DOHH2 (cell line): ENCODE data around the gene RAD51B.

Source experiments
- H3F3A ChIP-seq: fragments of 200-600 bp; sonication (generic), shearing (Covaris generic); 2 replicates; pipeline ENCODE4 v1.6.0; 2016; ENCODE audit warnings: antibody characterized with exemption, mild to moderate bottlenecking; ENCODE audit not compliant: control insufficient read depth, insufficient read depth
- H3K27ac ChIP-seq: fragments of 200-600 bp; sonication (generic); 2 replicates; pipeline ENCODE4 v1.5.1; 2014; ENCODE audit warnings: low read depth, mild to moderate bottlenecking, low read length, moderate library complexity
- H3K27me3 ChIP-seq: fragments of 200-600 bp; sonication (generic); 2 replicates; pipeline ENCODE4 v1.6.1; 2014; ENCODE audit warnings: mild to moderate bottlenecking, low read length, mixed read lengths; ENCODE audit not compliant: control insufficient read depth
- H3K36me3 ChIP-seq: fragments of 200-600 bp; sonication (generic); 2 replicates; pipeline ENCODE4 v1.6.1; 2014; ENCODE audit warnings: mild to moderate bottlenecking, low read length, moderate library complexity, mixed read lengths; ENCODE audit not compliant: control insufficient read depth
- H3K4me1 ChIP-seq: fragments of 200-600 bp; sonication (generic); 2 replicates; pipeline ENCODE4 v1.6.1; 2014; ENCODE audit warnings: mild to moderate bottlenecking, low read length, mixed read lengths; ENCODE audit not compliant: control insufficient read depth
- H3K4me2 ChIP-seq: fragments of 200-600 bp; sonication (generic); 2 replicates; pipeline ENCODE4 v1.6.0; 2014; ENCODE audit warnings: mild to moderate bottlenecking, low read length, moderate library complexity
- H3K4me3 ChIP-seq: fragments of 200-600 bp; sonication (generic); 2 replicates; pipeline ENCODE4 v1.5.1; 2014; ENCODE audit warnings: mild to moderate bottlenecking, low read length, mixed read lengths
- H3K79me2 ChIP-seq: fragments of 200-600 bp; sonication (generic); 2 replicates; pipeline ENCODE4 v1.6.1; 2014; ENCODE audit warnings: mild to moderate bottlenecking, low read length, mixed read lengths; ENCODE audit not compliant: control insufficient read depth
- H3K9me2 ChIP-seq: fragments of 200-600 bp; sonication (generic); replicated peaks from 2 replicates; pipeline ENCODE4 v1.6.1; 2014; ENCODE audit warnings: mild to moderate bottlenecking, low read length, mixed read lengths; ENCODE audit not compliant: control insufficient read depth
- H3K9me3 ChIP-seq: fragments of 200-600 bp; sonication (generic); 2 replicates; pipeline ENCODE4 v1.6.1; 2014; ENCODE audit warnings: antibody characterized with exemption, low read length, mixed read lengths; ENCODE audit not compliant: control insufficient read depth, insufficient read depth
- H4K20me1 ChIP-seq: fragments of 200-600 bp; sonication (generic); 2 replicates; pipeline ENCODE4 v1.6.0; 2014; ENCODE audit warnings: low read depth, mild to moderate bottlenecking, antibody characterized with exemption, low read length, moderate library complexity; ENCODE audit not compliant: control insufficient read depth, insufficient read depth
- EZH2phosphoT487 ChIP-seq: fragments of 200-600 bp; sonication (generic); IDR thresholded peaks from 2 replicates; pipeline ENCODE4 v1.6.1; 2017; ENCODE audit warnings: borderline replicate concordance, mild to moderate bottlenecking, antibody characterized with exemption, low read length, moderate library complexity, mixed read lengths
- TF ChIP-seq, protein P1 (sequence below): fragments of 200-600 bp; sonication (generic); IDR thresholded peaks from one replicate; pipeline ENCODE4 v1.5.1; 2014; ENCODE audit warnings: antibody characterized with exemption, mild to moderate bottlenecking, low read depth, low read length; ENCODE audit not compliant: poor library complexity, severe bottlenecking

The RAD51B gene

DNA sequence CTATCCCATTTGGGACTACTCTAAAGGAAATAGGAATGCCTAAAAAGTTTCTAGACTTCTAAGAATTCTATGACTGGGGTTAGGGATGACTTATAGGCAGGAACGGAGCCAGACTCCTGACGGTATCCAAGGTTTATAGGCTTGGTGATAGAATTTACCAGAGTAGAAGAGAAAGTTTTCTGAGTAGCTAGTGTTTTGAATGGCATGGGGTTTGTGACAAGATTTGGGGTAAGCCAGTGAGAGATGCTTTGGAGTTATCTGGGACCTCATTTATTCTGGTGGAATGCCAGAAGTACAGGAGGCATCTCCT lies 444.6 kb downstream of the RAD51B start:
- TF ChIP-seq, protein P1, sequence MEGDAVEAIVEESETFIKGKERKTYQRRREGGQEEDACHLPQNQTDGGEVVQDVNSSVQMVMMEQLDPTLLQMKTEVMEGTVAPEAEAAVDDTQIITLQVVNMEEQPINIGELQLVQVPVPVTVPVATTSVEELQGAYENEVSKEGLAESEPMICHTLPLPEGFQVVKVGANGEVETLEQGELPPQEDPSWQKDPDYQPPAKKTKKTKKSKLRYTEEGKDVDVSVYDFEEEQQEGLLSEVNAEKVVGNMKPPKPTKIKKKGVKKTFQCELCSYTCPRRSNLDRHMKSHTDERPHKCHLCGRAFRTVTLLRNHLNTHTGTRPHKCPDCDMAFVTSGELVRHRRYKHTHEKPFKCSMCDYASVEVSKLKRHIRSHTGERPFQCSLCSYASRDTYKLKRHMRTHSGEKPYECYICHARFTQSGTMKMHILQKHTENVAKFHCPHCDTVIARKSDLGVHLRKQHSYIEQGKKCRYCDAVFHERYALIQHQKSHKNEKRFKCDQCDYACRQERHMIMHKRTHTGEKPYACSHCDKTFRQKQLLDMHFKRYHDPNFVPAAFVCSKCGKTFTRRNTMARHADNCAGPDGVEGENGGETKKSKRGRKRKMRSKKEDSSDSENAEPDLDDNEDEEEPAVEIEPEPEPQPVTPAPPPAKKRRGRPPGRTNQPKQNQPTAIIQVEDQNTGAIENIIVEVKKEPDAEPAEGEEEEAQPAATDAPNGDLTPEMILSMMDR = no peak
- TF ChIP-seq EZH2phosphoT487 = no peak
- Histone ChIP-seq H3F3A (peaks cover 31% of the 10 kb centered on the region), H3K27ac (no peak overlapping the region), H3K4me2 (no peak overlapping the region), H3K79me2 (peaks cover 2% of the 10 kb centered on the region; the same call in 1 of the 2 replicates), H3K27me3 (no peaks in the 10 kb centered on the region), H3K36me3 (peaks cover 3% of the 10 kb centered on the region; the same call in 1 of the 2 replicates), H4K20me1 (no peaks in the 10 kb centered on the region), H3K4me3 (no peak overlapping the region), H3K4me1 (peaks cover 98% of the 10 kb centered on the region), H3K9me3 (no peaks in the 10 kb centered on the region), H3K9me2 (no peaks in the 10 kb centered on the region)

DNA sequence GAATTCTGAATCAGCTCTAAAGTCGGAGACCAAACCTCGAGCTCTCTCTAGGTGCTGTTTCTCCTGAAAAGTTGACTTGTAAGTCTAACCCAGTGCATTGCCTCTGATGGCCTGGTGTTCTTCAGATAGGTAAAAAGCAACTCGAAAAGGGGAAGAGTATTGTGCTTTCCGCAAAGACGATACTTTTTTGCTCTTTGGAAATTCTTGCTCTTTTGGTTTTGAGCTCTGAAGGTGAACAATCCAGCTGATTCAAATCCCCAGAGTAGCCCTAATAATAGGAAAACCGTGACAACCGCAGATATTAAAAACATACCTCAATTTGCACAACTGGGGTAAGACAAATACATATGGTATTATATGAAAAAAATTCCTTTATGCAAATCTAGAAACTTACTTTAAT lies 447.4 kb downstream of the RAD51B start:
- Histone ChIP-seq H3K79me2 (peaks cover 7% of the 10 kb centered on the region; the same call in 1 of the 2 replicates), H3K27me3 (no peaks in the 10 kb centered on the region), H3F3A (peaks cover 33% of the 10 kb centered on the region), H3K4me3 (peak overlapping the region; percentile 60), H3K4me1 (peaks cover 98% of the 10 kb centered on the region), H3K27ac (peak overlapping the region; percentile 98), H4K20me1 (no peaks in the 10 kb centered on the region), H3K36me3 (peaks cover 3% of the 10 kb centered on the region; the same call in 1 of the 2 replicates), H3K4me2 (peak overlapping the region; percentile 77), H3K9me3 (no peaks in the 10 kb centered on the region), H3K9me2 (no peaks in the 10 kb centered on the region)
- no peak for TF ChIP-seq EZH2phosphoT487
- TF ChIP-seq, protein P1 = no peak

DNA sequence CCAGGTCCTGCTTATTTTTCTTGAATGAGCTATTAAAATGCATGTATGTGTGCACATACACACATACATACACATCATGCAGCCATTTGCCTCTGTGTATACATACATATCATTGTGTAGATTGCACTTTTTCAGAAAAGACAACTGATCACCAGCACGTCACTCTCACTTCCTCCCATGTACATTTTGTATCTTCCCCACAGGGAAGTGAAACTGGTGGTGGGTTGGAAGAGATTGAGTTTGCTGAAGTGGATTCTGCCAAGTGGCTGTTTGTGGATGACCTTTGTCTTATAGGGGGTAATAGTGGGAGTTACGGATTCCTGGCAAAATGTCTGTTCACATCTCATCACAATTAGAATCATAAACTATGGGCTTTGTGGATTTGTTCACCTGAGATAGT lies 448.6 kb downstream of the RAD51B start:
- peak overlapping the region; percentile 98 for H3K27ac ChIP-seq
- no peaks in the 10 kb centered on the region for H3K9me3 ChIP-seq
- H3K36me3 ChIP-seq = peaks cover 3% of the 10 kb centered on the region; the same call in 1 of the 2 replicates
- H3F3A ChIP-seq = peaks cover 33% of the 10 kb centered on the region
- no peaks in the 10 kb centered on the region for H3K9me2 ChIP-seq
- peak overlapping the region; percentile 60 for H3K4me3 ChIP-seq
- no peaks in the 10 kb centered on the region for H4K20me1 ChIP-seq
- H3K4me1 ChIP-seq = peaks cover 97% of the 10 kb centered on the region
- H3K27me3 ChIP-seq = no peaks in the 10 kb centered on the region
- peaks cover 11% of the 10 kb centered on the region for H3K79me2 ChIP-seq
- no peak for TF ChIP-seq EZH2phosphoT487
- TF ChIP-seq, protein P1 = no peak
- peak overlapping the region; percentile 77 for H3K4me2 ChIP-seq
